H1 (cell line): ENCODE measurements around the gene OR2T34. TPM values are rescaled to one million over a fixed set of nuclear protein-coding genes. Genes with fewer than 3 reads are reported as not detected.

Experiments
- CTCF ChIA-PET: fragments of 300-600 bp; sonication (Branson Sonifier 250); formaldehyde crosslinking; loops from one replicate; lab custom pipeline; 2021; ENCODE audit not compliant: partially characterized antibody; lab: Charles Lee
- POLR2A ChIA-PET: fragments of 300-600 bp; sonication (Branson Sonifier 250); formaldehyde crosslinking; loops from one replicate; lab custom pipeline; 2021; ENCODE audit warnings: inconsistent platforms; ENCODE audit not compliant: partially characterized antibody; lab: Charles Lee
- DNase-seq, 2 experiments: peaks; one replicate each; pipeline versions ENCODE4 v3.0.0 to v3.0.0-alpha.2; 2010 to 2022; ENCODE audit warnings: low spot score in 2 of 2, low read depth in 1 of 2, mixed read lengths in 1 of 2
- FAIRE-seq: peaks from 2 replicates; lab custom pipeline; 2011; peaks lifted over from hg19 to GRCh38; lab: Jason Lieb, UNC
- H2AFZ ChIP-seq: 2 replicates; pipeline ENCODE4 v1.8.1; 2012; ENCODE audit warnings: low read length, inconsistent platforms
- H2AK5ac ChIP-seq: 2 replicates; pipeline ENCODE4 v1.6.1; 2013; ENCODE audit warnings: low read depth, low read length
- H2BK120ac ChIP-seq: replicated peaks from 2 replicates; pipeline ENCODE3; 2013; ENCODE audit warnings: low read depth, low read length, inconsistent platforms
- H2BK12ac ChIP-seq: 2 replicates; pipeline ENCODE4 v1.6.1; 2013; ENCODE audit warnings: low read depth, low read length
- H2BK15ac ChIP-seq: 2 replicates; pipeline ENCODE4 v1.6.1; 2013; ENCODE audit warnings: low read length
- H2BK20ac ChIP-seq: 2 replicates; pipeline ENCODE4 v1.6.1; 2013; ENCODE audit warnings: low read length
- H2BK5ac ChIP-seq: 2 replicates; pipeline ENCODE4 v1.6.1; 2013; ENCODE audit warnings: low read depth, low read length
- H3K14ac ChIP-seq: 2 replicates; pipeline ENCODE4 v1.6.1; 2013; ENCODE audit warnings: inconsistent platforms; ENCODE audit not compliant: insufficient read length
- H3K18ac ChIP-seq: 2 replicates; pipeline ENCODE4 v1.6.1; 2013; ENCODE audit warnings: low read length; ENCODE audit errors: extremely low read depth
- H3K23ac ChIP-seq: 2 replicates; pipeline ENCODE4 v1.6.1; 2013; ENCODE audit warnings: inconsistent platforms; ENCODE audit not compliant: insufficient read length
- H3K23me2 ChIP-seq: 2 replicates; pipeline ENCODE4 v1.6.1; 2013; ENCODE audit warnings: low read depth, low read length
- H3K27ac ChIP-seq: 2 replicates; pipeline ENCODE4 v1.6.1; 2011; ENCODE audit warnings: low read depth, low read length, inconsistent platforms
- H3K27me3 ChIP-seq, 4 experiments: replicated peaks in 1 of 4; 1 replicate in 1 of 4; 2 replicates in 3 of 4; pipeline versions ENCODE4 v1.6.1 to v1.8.1; 2011 to 2013; ENCODE audit warnings: low read length in 3 of 4, mild to moderate bottlenecking in 3 of 4, inconsistent platforms in 2 of 4, mixed read lengths in 2 of 4, moderate library complexity in 1 of 4; ENCODE audit not compliant: control insufficient read depth in 3 of 4, insufficient read depth in 3 of 4; ENCODE audit errors: extremely low read depth in 1 of 4
- H3K36me3 ChIP-seq, 4 experiments: 2 replicates each; pipeline versions ENCODE4 v1.6.1 to v1.8.1; 2011 to 2013; ENCODE audit warnings: mild to moderate bottlenecking in 4 of 4, low read length in 3 of 4, moderate library complexity in 2 of 4, control low read depth in 1 of 4, inconsistent platforms in 1 of 4; ENCODE audit not compliant: insufficient read depth in 4 of 4, control insufficient read depth in 2 of 4
- H3K4ac ChIP-seq: replicated peaks from 2 replicates; pipeline ENCODE3; 2013; ENCODE audit warnings: low read length, low read depth, mixed read lengths, inconsistent platforms; ENCODE audit not compliant: insufficient read length
- H3K4me1 ChIP-seq, 4 experiments: replicated peaks in 1 of 4; 1 replicate in 1 of 4; 2 replicates in 3 of 4; pipeline versions ENCODE4 v1.6.1 to v1.8.1; 2011 to 2013; ENCODE audit warnings: low read length in 3 of 4, inconsistent platforms in 2 of 4, mixed read lengths in 1 of 4; ENCODE audit not compliant: insufficient read depth in 4 of 4, control insufficient read depth in 3 of 4
- H3K4me2 ChIP-seq, 2 experiments: 2 replicates each; pipeline versions ENCODE4 v1.6.1 to v1.8.1; 2011 to 2013; ENCODE audit warnings: low read depth in 2 of 2, low read length in 2 of 2, control low read depth in 1 of 2, inconsistent platforms in 1 of 2, mild to moderate bottlenecking in 1 of 2; ENCODE audit not compliant: insufficient read depth in 1 of 2
- H3K4me3 ChIP-seq, 4 experiments: fragments of 200-600, 300-600 bp in 1 of 4; sonication (generic), shearing (Covaris generic), sonication (Bioruptor Twin) in 1 of 4; 2 replicates each; pipeline versions ENCODE4 v1.5.1 to v1.8.1; 2011 to 2016; ENCODE audit warnings: low read length in 4 of 4, low read depth in 3 of 4, control low read depth in 2 of 4, inconsistent platforms in 2 of 4, mild to moderate bottlenecking in 2 of 4, mixed read lengths in 1 of 4, moderate library complexity in 1 of 4; ENCODE audit not compliant: insufficient read depth in 2 of 4; ENCODE audit errors: extremely low read depth in 1 of 4
- H3K56ac ChIP-seq: replicated peaks from 2 replicates; pipeline ENCODE3; 2013; ENCODE audit warnings: low read depth, mild to moderate bottlenecking, mixed read lengths, low read length, inconsistent platforms; ENCODE audit not compliant: insufficient read length
- H3K79me1 ChIP-seq: 2 replicates; pipeline ENCODE4 v1.6.1; 2013; ENCODE audit warnings: low read depth, low read length, control low read depth
- H3K79me2 ChIP-seq, 2 experiments: 2 replicates each; pipeline versions ENCODE4 v1.6.1 to v1.8.1; 2012 to 2013; ENCODE audit warnings: low read length in 2 of 2, mild to moderate bottlenecking in 2 of 2, inconsistent platforms in 1 of 2; ENCODE audit not compliant: insufficient read depth in 2 of 2, control insufficient read depth in 1 of 2
- H3K9ac ChIP-seq, 4 experiments: replicated peaks in 1 of 4; 1 replicate in 1 of 4; 2 replicates in 3 of 4; pipeline versions ENCODE4 v1.6.1 to v1.8.1; 2011 to 2013; ENCODE audit warnings: low read depth in 3 of 4, low read length in 3 of 4, control low read depth in 2 of 4, mild to moderate bottlenecking in 2 of 4, moderate library complexity in 2 of 4, inconsistent platforms in 1 of 4; ENCODE audit errors: extremely low read depth in 1 of 4
- H3K9me3 ChIP-seq, 2 experiments: 2 replicates each; pipeline versions ENCODE4 v1.6.1 to v1.8.1; 2012 to 2013; ENCODE audit warnings: mild to moderate bottlenecking in 2 of 2, moderate library complexity in 2 of 2, control low read depth in 1 of 2, inconsistent platforms in 1 of 2, low read depth in 1 of 2, low read length in 1 of 2, mixed read lengths in 1 of 2; ENCODE audit not compliant: insufficient read depth in 2 of 2
- H4K20me1 ChIP-seq, 2 experiments: replicated peaks in 1 of 2; 2 replicates each; pipeline versions ENCODE3 to v1.8.1; 2011 to 2013; ENCODE audit warnings: inconsistent platforms in 2 of 2, low read length in 2 of 2, mild to moderate bottlenecking in 1 of 2; ENCODE audit not compliant: insufficient read depth in 2 of 2, control insufficient read depth in 1 of 2
- H4K5ac ChIP-seq: 2 replicates; pipeline ENCODE4 v1.6.1; 2013; ENCODE audit warnings: low read length, low read depth, mixed read lengths, inconsistent platforms; ENCODE audit not compliant: insufficient read length
- H4K8ac ChIP-seq: 2 replicates; pipeline ENCODE4 v1.8.0; 2013; ENCODE audit warnings: mild to moderate bottlenecking, moderate library complexity, low read length, inconsistent platforms; ENCODE audit not compliant: insufficient read depth; ENCODE audit errors: extremely low read depth
- H4K91ac ChIP-seq: replicated peaks from 2 replicates; pipeline ENCODE3; 2013; ENCODE audit warnings: low read length, mixed read lengths, inconsistent platforms; ENCODE audit not compliant: insufficient read length
- GTF2F1 ChIP-seq: IDR thresholded peaks from 2 replicates; pipeline ENCODE4 v1.6.1; 2012; ENCODE audit warnings: low read depth, low read length, improper control_type of control experiment, borderline replicate concordance
- NANOG ChIP-seq: IDR thresholded peaks from 2 replicates; pipeline ENCODE4 v1.6.1; 2011; ENCODE audit warnings: low read length, low read depth, mild to moderate bottlenecking, inconsistent platforms; ENCODE audit not compliant: insufficient read depth, poor library complexity, severe bottlenecking
- NRF1 ChIP-seq: IDR thresholded peaks from 2 replicates; pipeline ENCODE4 v1.6.1; 2011; ENCODE audit warnings: mild to moderate bottlenecking, low read depth, low read length, improper control_type of control experiment
- POU5F1 ChIP-seq: IDR thresholded peaks from 2 replicates; pipeline ENCODE4 v1.6.1; 2011; ENCODE audit warnings: low read depth, mild to moderate bottlenecking, low read length, moderate library complexity
- SIRT6 ChIP-seq: IDR thresholded peaks from one replicate; pipeline ENCODE4 v1.7.1; 2012; ENCODE audit warnings: low read length, inconsistent platforms
- TEAD4 ChIP-seq: IDR thresholded peaks from 2 replicates; pipeline ENCODE4 v1.6.1; 2012; ENCODE audit warnings: low read depth, low read length, inconsistent platforms, mixed read lengths
- WGBS, 2 experiments: shearing (Covaris generic) in 1 of 2; methylation state at CpG; one replicate each; pipeline versions ENCODE4 v1.1.6 to v1.1.7; 2013 to 2015; ENCODE audit warnings: low lambda C conversion rate in 2 of 2, mixed read lengths in 2 of 2, inconsistent platforms in 1 of 2, low coverage in 1 of 2, missing lambda C conversion rate in 1 of 2; ENCODE audit not compliant: insufficient replicate concordance in 2 of 2, insufficient coverage in 1 of 2, insufficient read length in 1 of 2; ENCODE audit errors: extremely low coverage in 1 of 2, missing lambda C conversion rate in 1 of 2; 5-methylcytosine and 5-hydroxymethylcytosine counted together
- polyA plus RNA-seq, 7 experiments: library from polyadenylated mRNA; depleted of rRNA in 3 of 7; stranded (reverse) in 5 of 7; unstranded in 2 of 7; fragments of >200 nt in 5 of 7; fragments of 200-250 nt in 2 of 7; gene quantifications; 1 replicate in 5 of 7; 2 replicates in 1 of 7; 4 replicates in 1 of 7; pipeline versions ENCODE4 v1.2.1 to v1.2.3, GENCODE V29; 2011 to 2013; ENCODE audit warnings: missing spikeins in 2 of 7, mixed read lengths in 2 of 7
- total RNA-seq: library from RNA; stranded (reverse); fragmentation: NEBNext Ultra II Directional; extraction: Animal tissue kit (Norgen Biotek cat#: 25700); gene quantifications from 2 replicates; pipeline ENCODE4 v1.2.1, GENCODE V29; 2021

OR2T34 gene
- total and polyA plus RNA-seq, 2 of the 8 experiments (the other 6 are each of a cell fraction or from before 2014, with no cell fraction given) = not detected

GRCh38 chr1:248593226-248593625 lies 18.7 kb upstream of the OR2T34 start:
- WGBS, 2 experiments = 63% methylated on average over 5 of the region's 5 CpGs; no CpG with 5 or more reads in 1 of the 2 experiments
- no peaks in the 10 kb centered on the region for H3K79me2 ChIP-seq
- POLR2A ChIA-PET = no interaction called here
- CTCF ChIA-PET = no interaction called here
- H2BK12ac ChIP-seq = no peak overlapping the region
- H4K20me1 ChIP-seq = no peaks in the 10 kb centered on the region
- no peak overlapping the region for H2BK5ac ChIP-seq
- H3K4me1 ChIP-seq = no peaks in the 10 kb centered on the region
- no peak overlapping the region for H3K18ac ChIP-seq
- H3K9ac ChIP-seq = no peak overlapping the region
- H3K27ac ChIP-seq = no peak overlapping the region
- H3K4me3 ChIP-seq = no peak overlapping the region
- no peak overlapping the region for H4K8ac ChIP-seq
- no peaks in the 10 kb centered on the region for H3K79me1 ChIP-seq
- H3K4me2 ChIP-seq = no peak overlapping the region
- H2AFZ ChIP-seq = no peak overlapping the region
- no peak overlapping the region for H3K23ac ChIP-seq
- H2AK5ac ChIP-seq = no peak overlapping the region
- no peak overlapping the region for H2BK15ac ChIP-seq
- DNase-seq = no peak
- H2BK120ac ChIP-seq = no peak overlapping the region
- H3K4ac ChIP-seq = no peak overlapping the region
- H3K36me3 ChIP-seq = no peaks in the 10 kb centered on the region
- no peaks in the 10 kb centered on the region for H3K27me3 ChIP-seq
- no peak overlapping the region for H4K5ac ChIP-seq
- H3K56ac ChIP-seq = no peak overlapping the region
- no peaks in the 10 kb centered on the region for H3K23me2 ChIP-seq
- peaks cover 64 to 66% of the 10 kb centered on the region in 2 experiments for H3K9me3 ChIP-seq
- H3K14ac ChIP-seq = no peak overlapping the region
- H2BK20ac ChIP-seq = no peak overlapping the region
- H4K91ac ChIP-seq = no peak overlapping the region
- FAIRE-seq = no peak
- TF ChIP-seq SIRT6 = no peak
- no peak for TF ChIP-seq TEAD4
- no peak for TF ChIP-seq NRF1
- TF ChIP-seq NANOG = no peak
- no peak for TF ChIP-seq GTF2F1
- TF ChIP-seq POU5F1 = no peak
